GM18505 (cell line): ENCODE measurements around the gene ELL.

ENCODE experiments used
- ATAC-seq: cut with Tn5 transposase; IDR thresholded peaks from one replicate; pipeline ENCODE4 v1.9.1; 2021; ENCODE audit not compliant: unreplicated experiment
- POLR2A ChIP-seq: IDR thresholded peaks from 4 replicates; pipeline ENCODE4 v1.6.1; 2011; ENCODE audit warnings: borderline replicate concordance; ENCODE audit not compliant: insufficient read depth, insufficient read length; ENCODE audit errors: extremely low read depth

ELL gene

GRCh38 chr19:18473706-18474087 is 48.2 kb downstream of the ELL start:
- no peak for ATAC-seq
- TF ChIP-seq POLR2A: no peak

- no peak for ATAC-seq
- TF ChIP-seq POLR2A: no peak
Observed at GRCh38 chr19:18473003-18473705, 48.7 kb downstream of the ELL start.

DNA sequence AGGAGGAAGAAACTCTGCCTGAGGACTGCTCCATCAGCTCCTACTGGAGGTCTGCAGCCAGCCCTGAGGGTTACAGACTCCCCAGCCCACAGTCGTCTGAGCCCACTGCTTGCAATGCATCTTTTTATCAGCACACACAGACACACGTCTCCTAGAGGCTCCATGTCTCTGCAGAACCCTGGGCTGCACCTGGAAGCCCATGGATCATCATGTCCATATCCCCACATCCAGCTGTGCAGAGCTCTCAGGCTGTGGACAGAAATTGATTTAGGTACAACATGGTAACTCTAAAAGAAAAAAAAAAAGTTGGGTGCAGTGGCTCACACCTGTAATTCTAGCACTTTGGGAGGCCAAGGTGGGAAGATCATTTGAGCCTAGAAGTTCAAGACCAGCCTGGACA is 51.1 kb downstream of the ELL start:
- no peak for ATAC-seq
- no peak for TF ChIP-seq POLR2A

DNA sequence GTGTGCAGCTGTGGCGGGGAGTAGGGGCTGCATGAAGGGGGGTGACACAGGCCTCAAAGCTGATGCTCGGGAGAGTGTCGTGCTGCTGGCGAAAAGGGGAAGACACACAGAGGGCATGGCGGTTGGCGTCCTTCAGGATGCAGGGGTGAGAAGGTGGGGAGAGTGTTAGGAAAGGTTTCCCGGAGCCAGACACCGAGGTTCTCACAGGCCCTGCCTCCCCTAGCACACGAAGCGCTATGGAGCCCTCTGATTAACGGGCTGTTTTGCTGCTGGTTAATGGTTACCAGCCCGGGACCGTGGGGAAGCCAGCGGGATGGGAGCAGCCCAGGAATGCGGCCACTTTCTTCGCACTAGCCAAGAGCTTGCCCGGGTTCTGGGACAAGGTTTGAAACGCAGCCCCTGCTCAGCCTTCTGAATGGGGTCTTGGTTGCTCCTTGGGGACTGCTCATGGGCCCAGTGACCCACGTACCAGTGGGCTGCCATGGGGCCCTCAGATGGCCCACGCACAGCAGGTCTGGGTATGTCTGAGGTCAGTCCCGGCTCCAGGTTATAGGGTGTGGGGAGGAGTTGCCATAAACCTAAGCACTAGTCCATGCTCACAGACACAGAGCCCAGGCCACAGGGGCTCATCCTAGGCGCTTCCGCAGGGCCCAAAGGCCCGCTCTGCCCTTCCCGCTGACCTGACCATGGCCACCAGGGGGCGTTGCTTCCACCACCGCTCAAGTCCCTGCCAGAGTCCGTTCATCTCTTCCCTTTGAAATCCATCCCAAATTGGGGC is 52.6 kb downstream of the ELL start:
- ATAC-seq: no peak
- no peak for TF ChIP-seq POLR2A

- no peak for TF ChIP-seq POLR2A
- ATAC-seq: no peak
Observed at GRCh38 chr19:18468517-18468916, 53.4 kb downstream of the ELL start.

DNA sequence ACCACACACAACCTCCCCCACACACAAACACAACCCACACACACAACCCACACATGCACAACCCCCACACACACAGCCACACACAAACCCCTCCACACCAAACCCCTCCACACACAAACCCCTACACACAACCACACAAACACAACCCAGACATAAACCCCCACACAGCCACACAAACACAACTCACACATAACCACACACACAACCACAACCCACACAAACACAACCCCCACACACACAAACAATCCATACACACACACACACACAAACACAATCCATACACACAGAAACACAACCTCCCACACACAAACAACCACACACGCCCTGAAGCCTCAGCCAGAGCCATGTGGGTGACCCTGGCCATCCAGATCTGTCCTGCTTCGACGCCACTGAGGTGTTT is 53.9 kb downstream of the ELL start:
- no peak for ATAC-seq
- no peak for TF ChIP-seq POLR2A

DNA sequence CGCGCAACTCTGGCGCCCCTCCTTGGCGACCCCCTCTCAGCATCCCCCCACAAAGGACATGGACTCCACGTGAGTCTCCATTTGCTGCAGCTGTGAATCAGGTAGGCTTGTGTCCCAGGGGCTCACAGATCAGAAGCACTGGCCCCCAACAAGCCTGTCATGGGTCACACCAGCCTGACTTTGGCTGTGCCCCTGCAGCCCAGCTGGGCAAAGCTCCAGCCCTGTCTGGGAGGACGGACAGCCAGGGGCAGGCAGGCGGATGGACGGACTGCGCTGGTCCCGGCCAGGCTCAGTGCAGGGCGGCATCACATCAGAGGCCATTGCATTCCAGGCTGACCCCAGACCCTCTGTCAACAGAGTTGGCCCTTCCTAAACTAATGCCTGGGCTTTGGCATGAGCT is 55.5 kb downstream of the ELL start:
- ATAC-seq: no peak

GRCh38 chr19:18465964-18466339 is 55.9 kb downstream of the ELL start:
- no peak for ATAC-seq
- TF ChIP-seq POLR2A: no peak

More for the DNA sequence above, 55.5 kb downstream of the ELL start:
- no peak for TF ChIP-seq POLR2A

GRCh38 chr19:18465214-18465963 is 56.5 kb downstream of the ELL start:
- ATAC-seq: no peak
- no peak for TF ChIP-seq POLR2A

GRCh38 chr19:18464646-18465045 is 57.2 kb downstream of the ELL start:
- ATAC-seq: no peak

DNA sequence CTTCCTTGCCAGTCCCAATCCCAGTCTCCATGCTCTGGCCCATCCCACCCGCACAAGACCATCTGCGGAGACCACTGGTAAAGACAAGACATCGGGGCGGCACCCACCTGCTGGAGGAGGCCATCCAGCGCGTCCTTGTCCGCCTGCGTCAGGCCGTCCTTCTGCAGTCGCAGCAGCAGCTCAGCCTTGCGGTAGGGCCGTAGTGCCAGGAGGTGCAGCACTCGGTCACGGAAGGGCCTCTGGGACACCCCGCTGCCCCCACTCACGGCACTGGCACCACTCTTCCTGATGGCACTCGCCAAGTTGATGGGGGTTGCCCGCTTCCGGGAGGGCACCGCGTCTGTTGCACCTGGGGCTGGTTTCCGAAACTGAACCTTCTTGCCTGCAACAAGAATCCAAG is 60.4 kb downstream of the ELL start:
- ATAC-seq: no peak
- TF ChIP-seq POLR2A: no peak

More at GRCh38 chr19:18464646-18465045, 57.2 kb downstream of the ELL start:
- no peak for TF ChIP-seq POLR2A

DNA sequence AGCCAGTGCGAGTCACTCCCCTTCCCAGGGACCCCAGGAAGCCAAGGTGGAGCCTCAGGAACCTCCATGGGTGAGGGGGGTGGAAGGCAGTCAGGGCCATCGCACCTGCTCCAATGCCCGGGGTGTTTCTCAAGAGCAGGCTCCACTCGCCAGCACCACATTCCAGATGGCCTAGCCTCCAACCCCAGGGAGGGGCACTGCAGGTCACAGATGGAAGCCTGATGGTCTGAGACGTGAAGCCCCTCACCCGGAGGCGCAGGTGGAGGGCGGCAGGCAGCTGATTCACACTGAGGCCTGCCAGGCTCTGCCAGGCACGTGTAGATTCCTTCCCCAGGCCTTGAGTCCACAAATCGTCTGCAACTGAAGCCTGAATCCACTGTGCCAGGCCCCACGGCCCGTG is 61.0 kb downstream of the ELL start:
- ATAC-seq: no peak
- TF ChIP-seq POLR2A: no peak

DNA sequence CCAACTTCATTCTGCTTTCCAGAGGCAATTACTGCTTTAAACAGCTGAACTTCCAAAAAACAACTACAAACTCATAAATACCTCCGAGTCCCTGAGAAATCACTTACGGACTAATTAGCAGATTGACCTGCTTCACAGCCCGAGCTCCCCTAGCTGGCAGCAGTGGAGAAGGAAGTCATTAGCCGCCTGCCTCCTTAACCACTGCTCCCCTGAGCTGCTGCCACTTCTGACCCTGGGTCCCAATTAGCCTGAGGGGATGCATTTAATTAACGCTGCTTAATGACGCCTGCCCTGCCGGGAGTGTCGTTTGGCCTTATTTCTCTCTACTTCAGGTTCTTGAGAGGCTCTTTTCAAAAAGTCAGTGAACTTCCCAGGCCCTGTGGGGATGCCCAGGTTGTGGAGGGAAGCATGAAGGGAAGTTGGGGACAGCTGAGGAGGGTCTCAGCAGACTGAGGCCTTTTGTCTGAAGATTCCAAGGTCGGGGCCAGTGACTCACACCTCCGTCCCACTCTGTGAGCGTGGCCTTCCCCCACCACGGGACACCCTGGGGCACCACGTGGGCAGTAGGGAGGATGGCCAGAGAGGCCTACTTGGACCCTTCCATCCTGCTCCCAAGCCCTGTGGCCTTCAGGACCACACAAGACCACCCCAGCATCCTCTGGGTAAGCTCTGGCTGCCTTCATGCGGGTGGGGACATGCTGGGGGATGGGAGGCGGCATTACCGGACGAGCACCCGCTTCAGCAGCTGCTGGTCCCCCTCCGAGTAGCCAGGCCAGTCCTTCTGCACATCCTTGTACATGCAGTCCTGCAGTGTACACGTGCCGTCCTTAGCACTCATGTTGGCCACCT is 64.2 kb downstream of the ELL start:
- ATAC-seq: no peak

More for the DNA sequence above, 64.2 kb downstream of the ELL start:
- no peak for TF ChIP-seq POLR2A
